HG03460 (cell line): ENCODE results near the gene RYR1.
"Not testable (repeated sequence)": the region's sequence is repeated elsewhere in the genome, so short reads cannot be mapped to it uniquely, and the experiment has no call there.

Experiments
- ATAC-seq: cut with Tn5 transposase; IDR thresholded peaks from one replicate; pipeline ENCODE4 v1.9.1; 2021; ENCODE audit not compliant: unreplicated experiment

RYR1 gene

GRCh38 chr19:38602856-38603255 is 169.4 kb downstream of the RYR1 start:
- not testable (repeated sequence) for ATAC-seq

DNA sequence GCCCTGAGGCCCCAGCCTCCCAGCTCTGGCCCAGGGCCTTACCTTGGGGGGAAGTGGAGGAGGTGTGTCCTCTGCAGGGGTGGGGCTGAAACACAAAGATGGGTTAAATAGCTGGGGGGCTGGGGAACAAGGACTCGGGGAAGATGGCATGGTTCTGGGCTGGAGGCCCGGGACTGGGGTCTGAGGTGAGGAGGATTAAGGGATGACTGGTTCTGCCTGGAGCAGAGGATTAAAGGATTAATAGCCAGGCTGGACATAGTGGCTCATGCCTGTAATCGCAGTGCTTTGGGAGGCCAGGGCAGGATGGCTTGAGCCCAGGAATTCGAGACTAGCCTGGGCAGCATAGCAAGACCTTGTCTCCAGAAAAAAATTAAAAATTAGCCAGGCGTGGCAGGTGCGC is 172.6 kb downstream of the RYR1 start:
- no peak for ATAC-seq

DNA sequence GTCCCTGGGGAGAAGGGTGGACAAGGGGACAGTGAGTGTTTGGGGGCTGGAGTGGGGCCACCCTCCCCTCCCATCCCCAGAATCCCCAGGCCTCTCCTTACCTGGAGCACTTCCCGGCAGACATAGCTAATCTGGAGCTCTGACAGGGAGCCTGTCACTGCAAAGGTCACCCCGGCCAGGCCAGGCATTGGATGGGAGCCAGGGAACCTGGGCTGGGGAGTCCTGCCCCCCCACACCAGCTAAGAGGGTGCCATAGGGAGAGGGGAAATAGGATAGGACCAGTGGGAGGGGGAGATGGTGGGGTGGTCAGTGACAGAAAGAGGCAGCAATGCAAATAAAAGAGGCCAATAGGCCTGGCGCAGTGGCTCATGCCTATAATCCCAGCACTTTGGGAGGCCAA is 180.8 kb downstream of the RYR1 start:
- ATAC-seq, result no peak

GRCh38 chr19:38615007-38615581 is 181.6 kb downstream of the RYR1 start:
- no peak for ATAC-seq

DNA sequence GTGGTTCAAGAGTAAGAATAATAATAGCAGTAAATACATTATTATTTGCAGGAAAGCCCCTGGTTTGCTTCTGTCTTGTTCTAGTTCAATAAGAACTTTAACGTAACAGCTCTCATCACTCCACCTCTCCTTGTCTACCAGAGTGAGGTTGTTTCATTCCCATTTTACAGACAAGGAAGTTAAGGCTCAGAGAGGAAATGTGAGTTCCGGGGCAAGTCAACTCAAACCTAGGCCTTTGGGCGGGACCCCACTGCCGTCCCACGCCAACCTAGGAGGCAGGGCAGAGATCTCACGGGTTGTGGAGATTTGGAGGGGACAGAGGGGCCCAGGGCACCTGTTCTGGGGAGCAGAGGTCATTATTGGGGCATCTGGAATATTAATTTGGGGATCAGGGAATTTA is 182.8 kb downstream of the RYR1 start:
- no peak for ATAC-seq

DNA sequence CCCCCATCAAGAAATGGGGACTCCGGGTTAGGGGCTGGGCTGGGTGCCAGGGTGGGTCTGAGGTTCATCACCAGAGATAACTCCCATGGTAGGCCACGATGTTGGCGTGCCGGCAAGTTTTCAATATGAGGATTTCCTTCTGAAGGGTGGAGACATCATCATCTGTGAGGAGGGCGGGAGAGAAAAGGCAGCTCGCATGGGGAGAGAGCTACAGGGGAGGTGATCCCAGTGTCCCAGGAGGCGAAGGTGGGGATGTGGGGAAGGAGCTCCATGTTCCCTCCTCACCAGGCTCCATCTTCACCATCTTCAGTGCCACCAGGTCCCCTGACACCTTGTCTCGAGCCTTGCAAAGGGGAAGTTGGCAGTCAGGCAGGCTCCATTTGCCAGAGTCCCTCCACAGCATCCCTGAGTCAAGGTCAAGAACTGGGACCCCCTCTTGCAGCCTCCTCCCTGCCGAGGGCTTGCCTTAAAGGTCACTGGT is 183.8 kb downstream of the RYR1 start:
- peak; percentile 4 for ATAC-seq

DNA sequence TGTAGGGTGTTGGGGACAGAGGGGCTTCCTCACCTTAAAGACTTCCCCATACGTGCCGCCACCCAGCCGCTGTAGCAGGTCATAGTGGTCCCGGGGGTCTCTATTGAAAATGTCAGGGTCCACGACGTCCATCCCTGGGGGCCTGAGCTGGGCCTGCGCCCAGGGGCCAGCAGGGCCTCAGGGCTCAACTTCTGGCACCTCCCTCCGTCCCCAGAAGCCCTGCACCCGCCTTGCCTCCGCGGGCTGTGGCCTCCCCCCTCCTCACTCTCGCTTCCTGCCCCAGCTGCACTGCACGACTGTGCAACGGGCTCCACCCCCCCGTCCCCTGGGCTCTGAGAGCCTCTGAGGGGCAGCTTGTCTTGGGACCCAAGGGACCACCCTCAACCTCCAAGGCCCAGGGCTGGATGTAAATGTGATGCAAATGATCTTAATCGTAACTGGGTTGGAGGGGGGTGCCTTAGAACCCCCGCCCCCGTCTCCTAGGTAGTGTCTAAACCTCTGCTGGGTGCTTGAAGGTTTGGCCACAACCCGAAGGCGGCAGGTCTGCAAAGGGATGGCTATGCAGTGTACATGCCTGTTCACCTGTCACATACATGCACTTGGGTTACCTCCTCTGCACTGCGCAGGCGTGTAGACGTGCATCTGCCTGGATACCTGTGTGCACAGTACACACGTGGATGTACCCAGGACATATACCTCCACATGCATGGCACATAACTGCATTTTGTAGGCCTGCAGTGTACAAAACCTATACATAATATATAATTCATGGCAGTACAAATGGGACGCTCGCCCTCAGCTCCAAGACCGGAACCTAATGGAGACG is 184.5 kb downstream of the RYR1 start, which contains the start of gene MAP4K1:
Gene MAP4K1, minus strand, starts transcription at position 190 of the 826 bp plus-strand sequence. Its CDS starts 58 bp downstream, at position 132.
- ATAC-seq, result peak; percentile 67

- peak; percentile 45 for ATAC-seq
Observed at GRCh38 chr19:38618590-38619360, 185.3 kb downstream of the RYR1 start, which contains the start of gene EIF3K. Gene EIF3K (plus strand): TSS chr19:38619188. CDS start chr19:38619269, 81 bp downstream.

- no peak for ATAC-seq
Observed at GRCh38 chr19:38619361-38620174, 186.1 kb downstream of the RYR1 start.

DNA sequence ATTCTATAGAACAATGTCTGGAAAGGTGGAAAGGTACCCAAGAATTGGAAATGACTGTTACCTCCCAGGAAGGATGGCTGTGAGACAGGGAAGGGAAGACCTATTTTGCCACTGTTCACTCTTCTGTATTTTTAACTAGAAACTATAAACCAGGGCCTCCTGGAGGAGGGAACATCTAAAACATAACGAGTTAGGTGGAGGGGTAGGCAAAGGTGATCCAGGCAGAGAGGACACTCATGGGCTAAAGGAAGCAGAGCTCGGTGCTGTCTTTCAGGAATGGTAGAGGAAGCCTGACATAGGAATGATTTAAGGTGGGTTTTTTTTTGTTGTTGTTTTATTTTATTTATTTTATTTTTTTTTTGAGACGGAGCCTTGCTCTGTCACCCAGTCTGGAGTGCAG is 191.3 kb downstream of the RYR1 start:
- ATAC-seq, result no peak

GRCh38 chr19:38626401-38626800 is 192.9 kb downstream of the RYR1 start:
- no peak for ATAC-seq

GRCh38 chr19:38629568-38629967 is 196.1 kb downstream of the RYR1 start:
- ATAC-seq, result no peak

GRCh38 chr19:38631301-38631700 is 197.8 kb downstream of the RYR1 start:
- not testable (repeated sequence) for ATAC-seq

DNA sequence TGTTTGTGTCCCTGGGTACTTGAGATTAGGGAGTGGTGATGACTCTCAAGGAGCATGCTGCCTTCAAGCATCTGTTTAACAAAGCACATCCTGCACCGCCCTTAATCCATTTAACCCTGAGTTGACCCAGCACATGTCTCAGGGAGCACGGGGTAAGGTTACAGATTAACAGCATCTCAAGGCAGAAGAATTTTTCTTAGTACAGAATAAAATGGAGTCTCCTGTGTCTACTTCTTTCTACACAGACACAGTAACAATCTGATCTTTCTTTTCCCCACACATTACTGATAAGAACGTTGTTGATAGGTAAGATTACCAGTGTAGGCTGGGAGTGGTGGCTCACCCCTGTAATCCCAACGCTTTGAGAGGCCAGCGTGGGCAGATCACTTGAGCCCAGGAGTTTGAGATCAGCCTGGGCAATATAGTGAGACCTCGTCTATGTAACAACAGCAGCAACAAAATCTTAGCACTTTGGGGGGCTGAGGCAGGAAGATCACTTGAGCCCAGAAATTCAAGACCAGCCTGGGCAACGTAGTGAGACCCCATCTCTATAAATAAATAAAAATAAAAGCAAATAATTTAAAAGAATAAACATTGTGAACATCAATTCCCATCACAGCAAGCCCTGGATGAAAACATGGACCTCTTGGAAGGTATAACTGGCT is 198.5 kb downstream of the RYR1 start:
- ATAC-seq, result not testable (repeated sequence)

- ATAC-seq, result no peak
Observed at GRCh38 chr19:38632476-38633213, 199.2 kb downstream of the RYR1 start.

- ATAC-seq, result no peak
Observed at GRCh38 chr19:38634757-38635482, 201.4 kb downstream of the RYR1 start.

GRCh38 chr19:38635483-38636399 is 202.2 kb downstream of the RYR1 start:
- ATAC-seq, result no peak
